Placental pericyte (primary cell): ENCODE measurements around the gene MRPS25. TPM values are rescaled to one million over a fixed set of nuclear protein-coding genes. Genes with fewer than 3 reads are reported as not detected.

Experiments used
- total RNA-seq: library from RNA; depleted of rRNA; stranded (reverse); fragments of >200 nt; gene quantifications from 2 replicates; pipeline ENCODE4 v1.2.3, GENCODE V29; 2012

The MRPS25 gene
- 8.5 and 18.9 TPM in 2 replicates for total RNA-seq

DNA sequence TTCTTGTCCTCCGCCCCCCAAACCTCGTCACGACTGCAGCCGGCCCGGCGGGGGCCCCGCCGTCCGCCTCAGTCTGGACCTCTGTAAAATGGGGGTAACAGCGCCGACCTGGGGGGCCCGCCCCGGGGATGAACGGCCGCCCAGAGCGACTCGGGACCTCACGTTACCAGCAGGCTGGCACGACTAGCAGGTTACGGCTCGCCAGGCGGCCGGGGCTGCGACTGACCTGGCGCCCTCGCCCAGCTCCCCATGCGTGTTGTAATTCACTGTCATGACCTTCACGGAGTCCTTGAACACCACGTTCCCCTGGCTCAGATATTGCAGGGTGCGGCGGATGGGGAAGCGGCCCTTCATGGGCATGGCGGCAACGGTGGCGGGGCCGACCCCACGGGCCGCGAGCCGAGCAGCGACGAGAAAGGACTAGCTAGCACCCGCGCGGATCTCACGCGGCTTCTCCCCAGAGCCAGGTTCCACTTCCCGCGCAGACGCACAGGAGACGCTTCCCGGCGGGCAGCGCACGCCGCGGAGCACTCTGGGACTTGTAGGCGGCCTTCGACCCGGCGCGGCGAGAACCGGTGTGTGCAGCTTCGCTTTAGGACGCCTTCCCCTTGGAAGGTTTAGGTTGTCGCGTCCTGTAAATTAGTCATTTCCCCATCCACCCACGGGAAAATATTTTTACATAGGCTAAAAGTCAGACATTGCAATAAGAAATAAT lies at the start of gene MRPS25:
Gene MRPS25 (minus strand): TSS at position 481 of the 715 bp plus-strand sequence. CDS start 121 bp downstream, at position 360.

DNA sequence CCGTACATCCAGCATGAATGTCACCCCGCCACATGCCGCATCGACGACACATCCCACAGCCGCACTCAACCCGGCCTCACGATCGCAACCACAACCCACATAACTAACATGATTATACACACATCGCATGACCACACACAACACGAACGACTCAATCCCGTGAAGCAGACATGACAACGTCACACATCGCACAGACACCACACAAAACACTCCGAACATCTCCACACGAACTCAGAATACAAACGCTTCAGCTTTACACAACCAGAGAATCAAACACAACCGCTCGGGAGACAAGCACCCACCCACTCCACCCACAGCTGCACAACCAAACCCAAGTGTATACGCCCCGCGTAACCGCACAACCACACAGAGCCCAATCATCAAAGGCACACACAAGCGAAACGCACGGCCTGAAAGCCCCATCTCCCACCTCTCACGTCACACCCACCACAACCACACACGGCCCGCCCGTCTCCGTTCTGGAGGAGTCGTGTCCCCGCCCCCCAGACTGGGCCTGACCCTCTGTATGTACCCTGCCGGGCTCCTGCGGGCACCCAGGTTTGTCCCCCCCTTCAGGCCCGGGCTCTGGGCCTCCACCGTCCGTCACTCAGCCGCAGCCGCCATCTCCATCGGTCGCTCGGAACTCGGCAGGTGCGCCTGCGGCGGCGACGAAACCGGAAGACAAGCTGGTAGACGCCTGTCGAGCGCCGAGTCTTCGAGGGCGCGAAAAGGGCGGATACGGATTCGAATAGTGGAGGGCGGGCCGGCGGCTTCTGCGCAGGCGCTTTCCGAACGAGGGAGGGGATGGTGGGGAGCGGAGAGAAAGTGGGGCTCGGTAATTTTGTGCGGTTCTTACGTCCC lies 33.6 kb upstream of the MRPS25 start, which contains the start of gene RBSN:
Gene RBSN (minus strand): TSS at position 646 of the 861 bp plus-strand sequence. CDS start 3,028 bp downstream, outside the sequence.

Other genes starting within 250 kb of the MRPS25 start
- gene FGD5, start 246.4 kb downstream of the MRPS25 start, total RNA-seq = 0.14 and 0.22 TPM in 2 replicates
- gene NR2C2, start 117.7 kb downstream of the MRPS25 start, total RNA-seq = 22.3 and 38.4 TPM in 2 replicates
- gene RBSN, start 33.8 kb upstream of the MRPS25 start, total RNA-seq = 24.3 and 28.3 TPM in 2 replicates
- gene CAPN7, start 140.9 kb upstream of the MRPS25 start, total RNA-seq = 36.1 and 45.4 TPM in 2 replicates